ENCODE results near the gene PRG3. TPM values are rescaled to one million over a fixed set of nuclear protein-coding genes. Genes with fewer than 3 reads are reported as not detected.

PRG3 gene
- total and polyA plus RNA-seq, 9 of the 15 experiments (the other 6 are each of a cell fraction or from before 2014, with no cell fraction given) = 0.18 to 0.55 (median 0.38) TPM; not detected in 6

DNA sequence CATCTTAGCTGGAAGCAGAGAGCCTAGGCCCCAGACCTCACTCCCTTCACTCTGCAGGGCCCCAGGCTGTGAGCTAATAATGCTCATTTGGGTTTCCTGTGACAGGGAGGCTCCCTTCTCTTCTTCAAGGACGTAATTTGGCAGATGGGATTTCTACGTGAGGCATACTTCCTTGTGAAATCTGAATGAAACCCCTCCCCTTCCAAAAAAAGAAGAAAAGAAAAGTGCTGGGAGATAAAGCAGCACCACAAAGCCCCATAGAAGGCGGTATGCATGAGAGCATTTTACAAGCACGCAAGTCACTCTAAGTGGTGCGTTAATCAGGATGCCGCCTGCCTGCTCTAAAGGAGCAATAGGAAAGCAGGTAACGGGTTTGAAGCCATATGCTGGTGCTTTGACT, 37.1 kb downstream of the PRG3 start:
- H3K79me2 ChIP-seq (ENCODE audit: control insufficient read depth, insufficient read depth, low read length) = no peaks in the 10 kb centered on the region
- no peak for TF ChIP-seq ETS2 (tag; IDR thresholded peaks at IDR 0.05; ENCODE audit: borderline replicate concordance, poor library complexity, severe bottlenecking)
- TF ChIP-seq, protein P1, sequence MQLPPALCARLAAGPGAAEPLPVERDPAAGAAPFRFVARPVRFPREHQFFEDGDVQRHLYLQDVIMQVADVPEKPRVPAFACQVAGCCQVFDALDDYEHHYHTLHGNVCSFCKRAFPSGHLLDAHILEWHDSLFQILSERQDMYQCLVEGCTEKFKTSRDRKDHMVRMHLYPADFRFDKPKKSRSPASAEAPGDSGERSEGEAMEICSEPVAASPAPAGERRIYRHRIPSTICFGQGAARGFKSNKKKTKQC (CRISPR knock-in tag; IDR thresholded peaks at IDR 0.05) = no peak
- no peak for TF ChIP-seq SOX6 (IDR thresholded peaks at IDR 0.05)
- no peak for TF ChIP-seq SP1 (CRISPR knock-in tag; IDR thresholded peaks at IDR 0.05)
- TF ChIP-seq HSF4 (CRISPR knock-in tag; IDR thresholded peaks at IDR 0.05; ENCODE audit: borderline replicate concordance) = no peak
- no peak for TF ChIP-seq TCF7L2 (IDR thresholded peaks at IDR 0.05; ENCODE audit: low read depth, low read length)
- TF ChIP-seq RBM34 (IDR thresholded peaks at IDR 0.05; ENCODE audit: borderline replicate concordance, insufficient read depth, low read length) = no peak
- no peak for TF ChIP-seq MCM2 (IDR thresholded peaks at IDR 0.05; ENCODE audit: low read depth)
- TF ChIP-seq, protein P2, sequence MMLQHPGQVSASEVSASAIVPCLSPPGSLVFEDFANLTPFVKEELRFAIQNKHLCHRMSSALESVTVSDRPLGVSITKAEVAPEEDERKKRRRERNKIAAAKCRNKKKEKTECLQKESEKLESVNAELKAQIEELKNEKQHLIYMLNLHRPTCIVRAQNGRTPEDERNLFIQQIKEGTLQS (IDR thresholded peaks at IDR 0.05) = no peak
- TF ChIP-seq, protein P2 (CRISPR knock-in tag; conservative IDR thresholded peaks at IDR 0.05) = no peak
- TF ChIP-seq RBM15 (IDR thresholded peaks at IDR 0.05; ENCODE audit: insufficient read depth, low read length) = no peak
- no peak for TF ChIP-seq PHF21A (IDR thresholded peaks at IDR 0.05; ENCODE audit: borderline replicate concordance, low read depth)
- TF ChIP-seq U2AF2 (optimal IDR thresholded peaks at IDR 0.05; ENCODE audit: low read depth, low read length) = no peak
- no peak for TF ChIP-seq ZC3H11A (IDR thresholded peaks at IDR 0.05; ENCODE audit: low read depth, low read length)
- TF ChIP-seq PHB (CRISPR knock-in tag; IDR thresholded peaks at IDR 0.05) = no peak
- no peak for TF ChIP-seq SMAD3 (CRISPR knock-in tag; conservative IDR thresholded peaks at IDR 0.05)
- TF ChIP-seq CHAMP1 (IDR thresholded peaks at IDR 0.05) = no peak
- no peak overlapping the region for H3K27ac ChIP-seq (ENCODE audit: extremely low read depth, low read depth, low read length)
- ChIA-PET CTCF (ENCODE audit: low intra/inter-chr PET ratio) (no interaction called here), POLR2A (interaction anchor here (0.5 to 1.1 kb wide), 2 partner anchors 9 to 177 kb away, joined by 3 to 8 read pairs; no protein-coding TSS in a partner anchor)
- H3K9me3 ChIP-seq (replicated peaks; ENCODE audit: control insufficient read depth, insufficient read depth, low read depth, low read length) = no peaks in the 10 kb centered on the region
- no peaks in the 10 kb centered on the region for H3K36me3 ChIP-seq (ENCODE audit: control insufficient read depth, insufficient read depth, low read length)
- H3K9ac ChIP-seq (ENCODE audit: insufficient read depth in 1 of 2, low read depth in 2 of 2, low read length in 2 of 2) = peak overlapping the region in 1 of 2 experiments; percentile 27; a peak in 1 of 4 replicates
- DNase-seq (ENCODE audit: extremely low read depth in 1 of 4, low spot score in 3 of 4) = no peak
- H3K27me3 ChIP-seq (ENCODE audit: control insufficient read depth in 2 of 2, insufficient read depth in 2 of 2, low read length in 2 of 2) = no peaks in the 10 kb centered on the region; a peak in 1 of 5 replicates
- peak overlapping the region; percentile 14 for H2AFZ ChIP-seq (ENCODE audit: low read depth, low read length)
- intact Hi-C loops (cut with micrococcal nuclease) (loop anchor here (2.0 to 10.0 kb wide), 5 partner anchors 212 to 503 kb away; no protein-coding TSS in a partner anchor), in situ Hi-C loops (cut with MboI) (loop anchor here (5.0 to 10.0 kb wide), 3 partner anchors 181 to 1171 kb away; no protein-coding TSS in a partner anchor)
- H3K9me1 ChIP-seq (ENCODE audit: control insufficient read depth, insufficient read depth, low read length) = no peaks in the 10 kb centered on the region
- peaks cover 6 to 8% of the 10 kb centered on the region in 2 experiments; a peak in 4 of 5 replicates for H3K4me1 ChIP-seq (replicated peaks in 1 of 2; ENCODE audit: control insufficient read depth in 2 of 2, insufficient read depth in 2 of 2, low read length in 2 of 2)
- ATAC-seq = no peak
- H3K4me3 ChIP-seq = no peak overlapping the region
- no peaks in the 10 kb centered on the region for H4K20me1 ChIP-seq (replicated peaks; ENCODE audit: control insufficient read depth, insufficient read depth, low read length)
- no peak overlapping the region for H3K4me2 ChIP-seq (ENCODE audit: insufficient read depth, low read length)
- 35% methylated on average over 7 of the region's 7 CpGs for WGBS (ENCODE audit: insufficient coverage, low coverage, missing lambda C conversion rate)
- no peak for FAIRE-seq
- BruUV-seq (replicated peaks) = no TSS peak

Data from K562 (cell line).